ENCODE measurements around the gene WDR31. TPM values are rescaled to one million over a fixed set of nuclear protein-coding genes. Genes with fewer than 3 reads are reported as not detected.

Gene WDR31
- total and polyA plus RNA-seq, 10 donors: 0.15 to 2.3 (median 0.78) TPM

DNA sequence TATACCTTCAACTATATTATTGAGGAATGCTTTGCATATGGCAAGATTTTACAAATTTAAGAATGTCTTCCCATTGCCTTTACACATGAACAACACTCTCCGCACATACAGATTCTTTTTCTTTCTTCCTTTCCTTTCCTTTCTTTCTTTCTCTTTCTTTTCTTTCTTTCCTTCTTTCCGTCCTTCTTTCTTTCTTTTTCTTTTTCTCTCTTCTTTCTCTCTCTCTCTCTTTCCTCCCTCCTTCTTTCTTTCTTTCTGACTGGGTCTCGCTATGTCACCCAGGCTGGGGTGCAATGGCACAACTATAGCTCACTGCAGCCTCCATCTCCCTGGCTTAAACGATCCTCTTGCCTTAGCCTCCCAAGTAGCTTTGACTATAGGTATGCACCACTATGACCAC is 13.8 kb downstream of the WDR31 start:
- TF ChIP-seq POLR2A (IDR thresholded peaks at IDR 0.05) (no peak), POLR2AphosphoS5 (IDR thresholded peaks at IDR 0.05) (no peak)
- TF ChIP-seq, protein P1, sequence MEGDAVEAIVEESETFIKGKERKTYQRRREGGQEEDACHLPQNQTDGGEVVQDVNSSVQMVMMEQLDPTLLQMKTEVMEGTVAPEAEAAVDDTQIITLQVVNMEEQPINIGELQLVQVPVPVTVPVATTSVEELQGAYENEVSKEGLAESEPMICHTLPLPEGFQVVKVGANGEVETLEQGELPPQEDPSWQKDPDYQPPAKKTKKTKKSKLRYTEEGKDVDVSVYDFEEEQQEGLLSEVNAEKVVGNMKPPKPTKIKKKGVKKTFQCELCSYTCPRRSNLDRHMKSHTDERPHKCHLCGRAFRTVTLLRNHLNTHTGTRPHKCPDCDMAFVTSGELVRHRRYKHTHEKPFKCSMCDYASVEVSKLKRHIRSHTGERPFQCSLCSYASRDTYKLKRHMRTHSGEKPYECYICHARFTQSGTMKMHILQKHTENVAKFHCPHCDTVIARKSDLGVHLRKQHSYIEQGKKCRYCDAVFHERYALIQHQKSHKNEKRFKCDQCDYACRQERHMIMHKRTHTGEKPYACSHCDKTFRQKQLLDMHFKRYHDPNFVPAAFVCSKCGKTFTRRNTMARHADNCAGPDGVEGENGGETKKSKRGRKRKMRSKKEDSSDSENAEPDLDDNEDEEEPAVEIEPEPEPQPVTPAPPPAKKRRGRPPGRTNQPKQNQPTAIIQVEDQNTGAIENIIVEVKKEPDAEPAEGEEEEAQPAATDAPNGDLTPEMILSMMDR (IDR thresholded peaks at IDR 0.05 in 8 of 11, conservative IDR thresholded peaks at IDR 0.05 in 3 of 11): no peak
- intact Hi-C loops (cut with DNase I; ENCODE audit: low total_unique reads): no loop called here
- Histone ChIP-seq H3K9me3 (no peaks in the 10 kb centered on the region), H3K27me3 (replicated peaks in 1 of 7) (no peaks in the 10 kb centered on the region), H3K4me3 (no peak overlapping the region), H3K27ac (no peak overlapping the region), H3K4me1 (no peaks in the 10 kb centered on the region), H3K36me3 (no peaks in the 10 kb centered on the region)
- no peak for DNase-seq
- 88 to 97% (median 93%) methylated on average over 4 of the region's 4 CpGs for WGBS, 5 donors

GRCh38 chr9:113322671-113323070 is 17.4 kb downstream of the WDR31 start:
- H3K36me3 ChIP-seq: peaks cover 0 to 18% (median 0%) of the 10 kb centered on the region in 6 donors
- 85 to 93% (median 87%) methylated on average over 6 of the region's 6 CpGs for WGBS, 5 donors
- H3K27ac ChIP-seq: no peak overlapping the region
- no peak for DNase-seq
- no peaks in the 10 kb centered on the region for H3K9me3 ChIP-seq
- no peaks in the 10 kb centered on the region for H3K27me3 ChIP-seq (replicated peaks in 1 of 7)
- H3K4me3 ChIP-seq: no peak overlapping the region
- H3K4me1 ChIP-seq: no peaks in the 10 kb centered on the region
- no peak for TF ChIP-seq POLR2AphosphoS5 (IDR thresholded peaks at IDR 0.05)
- TF ChIP-seq, protein P1 (IDR thresholded peaks at IDR 0.05 in 8 of 11, conservative IDR thresholded peaks at IDR 0.05 in 3 of 11): no peak
- intact Hi-C loops (cut with DNase I; ENCODE audit: low total_unique reads): no loop called here

GRCh38 chr9:113320051-113320450 is 20.0 kb downstream of the WDR31 start:
- TF ChIP-seq POLR2AphosphoS5 (IDR thresholded peaks at IDR 0.05) (no peak), POLR2A (IDR thresholded peaks at IDR 0.05) (no peak)
- TF ChIP-seq, protein P1 (IDR thresholded peaks at IDR 0.05 in 8 of 11, conservative IDR thresholded peaks at IDR 0.05 in 3 of 11): no peak
- Histone ChIP-seq H3K4me1 (no peaks in the 10 kb centered on the region), H3K4me3 (no peak overlapping the region), H3K27me3 (replicated peaks in 1 of 7) (no peaks in the 10 kb centered on the region), H3K36me3 (peaks cover 0 to 18% (median 0%) of the 10 kb centered on the region in 6 donors), H3K9me3 (no peaks in the 10 kb centered on the region), H3K27ac (no peak overlapping the region)
- 82 to 97% (median 93%) methylated on average over 3 of the region's 3 CpGs for WGBS, 5 donors
- no peak for DNase-seq
- intact Hi-C loops (cut with DNase I; ENCODE audit: low total_unique reads): no loop called here

DNA sequence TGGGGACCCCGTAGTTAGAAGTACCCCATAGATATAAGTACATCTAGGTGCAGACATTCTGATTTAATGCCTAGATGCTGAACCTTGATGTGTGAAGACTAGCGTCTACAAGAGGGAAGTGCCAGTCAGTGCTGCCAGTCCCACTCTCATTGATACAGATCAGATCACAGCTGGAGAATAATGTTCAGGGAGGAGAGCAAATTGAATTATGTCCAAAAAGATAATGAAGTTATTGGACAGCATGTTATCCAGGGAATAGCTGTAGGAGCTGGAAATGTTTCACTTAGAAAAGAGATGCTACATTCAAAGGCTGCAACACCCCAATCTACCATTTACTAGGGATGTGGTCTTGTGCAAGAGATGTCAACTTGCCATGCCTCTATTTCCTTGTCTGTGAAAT is 21.0 kb downstream of the WDR31 start:
- H3K4me1 ChIP-seq: no peaks in the 10 kb centered on the region
- peaks cover 0 to 18% (median 0%) of the 10 kb centered on the region in 6 donors for H3K36me3 ChIP-seq
- intact Hi-C loops (cut with DNase I; ENCODE audit: low total_unique reads): no loop called here
- WGBS, 5 donors: 68 to 98% (median 86%) methylated on average over 2 of the region's 2 CpGs
- no peaks in the 10 kb centered on the region for H3K9me3 ChIP-seq
- no peaks in the 10 kb centered on the region for H3K27me3 ChIP-seq (replicated peaks in 1 of 7)
- TF ChIP-seq, protein P1 (IDR thresholded peaks at IDR 0.05 in 8 of 11, conservative IDR thresholded peaks at IDR 0.05 in 3 of 11): no peak
- TF ChIP-seq POLR2A (IDR thresholded peaks at IDR 0.05) (no peak), POLR2AphosphoS5 (IDR thresholded peaks at IDR 0.05) (no peak)
- no peak overlapping the region for H3K4me3 ChIP-seq
- H3K27ac ChIP-seq: no peak overlapping the region
- no peak for DNase-seq
